HG03342 (cell line): ENCODE data around the gene CHD5.
"Not testable (repeated sequence)": the region's sequence is repeated elsewhere in the genome, so short reads cannot be mapped to it uniquely, and the experiment has no call there.

Source experiments
- ATAC-seq: cut with Tn5 transposase; IDR thresholded peaks from one replicate; pipeline ENCODE4 v1.9.1; 2021; ENCODE audit warnings: mild to moderate bottlenecking, moderate library complexity; ENCODE audit not compliant: unreplicated experiment

The CHD5 gene

GRCh38 chr1:6070450-6070974 lies 109.6 kb downstream of the CHD5 start:
- no peak for ATAC-seq

DNA sequence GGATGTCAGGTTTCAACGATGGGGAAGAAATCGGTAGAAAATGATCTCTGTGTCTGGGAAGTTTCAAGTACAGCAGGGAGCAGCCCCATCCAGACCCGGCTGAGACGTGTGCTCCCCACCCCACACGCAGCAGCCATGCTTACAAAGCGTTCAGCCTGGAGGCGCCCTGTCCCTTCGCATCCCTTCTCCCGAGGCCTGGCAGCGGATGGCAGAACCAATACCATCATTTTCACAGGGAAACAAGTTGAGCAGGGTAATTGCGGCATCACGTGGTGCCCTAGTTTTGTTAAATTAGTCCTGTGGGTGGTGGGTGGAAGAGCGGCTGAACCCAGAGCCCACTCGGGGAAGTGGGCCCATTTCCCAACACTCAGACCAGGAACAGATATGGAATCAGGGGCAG lies 110.5 kb downstream of the CHD5 start:
- ATAC-seq = no peak

DNA sequence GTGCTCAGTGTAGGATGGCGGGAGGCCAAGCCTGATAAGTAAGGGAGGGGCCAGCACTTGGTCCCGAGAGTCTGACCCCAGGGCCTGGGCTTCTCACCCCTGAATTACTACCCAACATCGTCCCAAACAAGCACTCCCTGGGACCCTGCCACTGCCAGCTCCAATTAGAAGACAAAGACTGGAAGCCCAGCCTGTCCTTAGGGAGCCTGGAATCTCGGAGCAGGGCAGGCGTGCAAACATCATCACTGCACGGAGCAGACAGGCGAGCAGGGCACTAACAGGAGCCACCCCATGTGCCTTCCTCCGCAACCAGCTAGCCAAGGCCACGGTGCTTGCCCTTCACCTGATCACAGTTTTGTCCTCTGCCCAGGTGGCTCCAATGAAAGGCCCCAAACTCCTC lies 111.2 kb downstream of the CHD5 start:
- no peak for ATAC-seq

GRCh38 chr1:6068073-6068472 lies 112.0 kb downstream of the CHD5 start:
- ATAC-seq = no peak

DNA sequence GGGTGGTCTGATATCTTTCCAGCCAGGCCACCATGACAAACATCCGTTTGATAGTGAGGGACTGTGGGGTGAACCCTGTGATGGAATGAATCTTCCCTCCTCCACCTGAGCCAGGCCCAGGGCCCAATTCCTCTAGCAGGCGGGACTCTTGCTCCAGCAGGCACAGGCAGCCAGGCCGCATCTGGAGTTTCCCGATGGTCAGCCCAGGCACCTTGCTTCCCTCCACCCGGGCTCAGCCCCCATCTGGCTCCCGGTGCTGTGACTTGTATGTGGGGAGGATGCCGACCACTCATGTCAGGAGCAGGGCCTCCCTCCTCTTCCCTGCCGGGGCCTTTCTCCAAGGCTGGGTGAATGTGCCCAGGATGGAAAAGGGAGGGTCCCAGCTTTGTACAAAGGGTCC lies 113.4 kb downstream of the CHD5 start:
- ATAC-seq = no peak

DNA sequence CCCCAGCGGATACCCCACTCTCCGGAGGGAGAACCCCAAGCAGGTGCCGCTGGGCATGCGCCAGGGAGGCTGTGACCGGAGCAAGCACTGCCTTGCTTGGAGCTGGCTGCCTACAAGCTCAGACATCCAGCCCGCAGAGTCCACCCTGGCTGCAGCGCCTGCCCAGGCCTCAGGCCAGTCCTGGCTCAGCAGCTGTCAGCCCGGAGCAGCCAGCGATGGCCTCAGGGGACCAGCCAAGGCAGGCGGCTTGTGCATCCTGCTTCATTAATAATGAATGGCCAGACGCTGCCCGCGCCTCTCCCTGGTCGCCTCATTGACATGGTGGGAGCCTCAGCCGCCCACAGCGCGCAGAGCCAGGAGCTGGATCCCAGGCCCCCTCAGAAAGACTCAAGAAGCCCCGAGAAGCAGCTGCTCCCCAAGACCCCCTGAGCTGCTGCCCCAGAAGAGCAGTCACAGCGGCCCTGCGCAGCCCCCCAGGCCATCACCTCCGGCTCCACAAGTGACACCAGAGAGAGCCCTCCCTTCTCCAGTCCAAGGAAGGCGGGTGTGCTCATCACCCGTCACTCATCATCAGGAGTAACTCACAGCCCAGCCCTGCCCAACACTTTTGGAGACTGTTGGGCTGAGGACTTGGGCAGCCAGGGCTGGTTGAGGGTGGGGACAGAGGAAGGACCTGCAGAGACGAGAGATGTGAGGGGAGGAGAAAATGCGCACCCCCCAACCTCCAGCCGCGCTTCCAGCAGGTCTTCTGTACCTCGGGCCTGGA lies 114.8 kb downstream of the CHD5 start:
- no peak for ATAC-seq

DNA sequence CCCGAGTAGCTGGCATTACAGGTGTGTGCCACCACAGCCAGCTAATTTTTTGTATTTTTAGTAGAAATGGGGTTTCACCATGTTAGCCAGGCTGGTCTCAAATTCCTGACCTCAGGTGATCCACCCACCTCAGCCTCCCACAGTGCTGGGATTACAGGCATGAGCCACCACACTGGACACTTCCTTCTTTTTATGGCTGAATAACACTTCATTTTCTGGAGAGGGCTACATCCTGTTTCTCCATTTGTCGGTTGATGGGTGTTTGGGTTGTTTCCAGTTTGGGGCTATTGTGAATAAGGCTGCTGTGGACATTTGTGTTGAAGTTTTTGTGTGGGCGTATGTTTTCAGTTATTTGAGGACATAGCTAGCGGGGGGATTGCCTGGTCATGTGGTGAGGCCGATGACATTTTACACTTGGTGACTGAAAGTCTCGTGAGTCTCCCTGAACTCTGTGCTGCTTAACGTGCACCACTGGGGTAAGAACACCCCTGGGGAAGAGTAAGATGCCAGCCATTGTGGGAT lies 116.5 kb downstream of the CHD5 start:
- not testable (repeated sequence) for ATAC-seq

GRCh38 chr1:6062670-6063069 lies 117.5 kb downstream of the CHD5 start:
- no peak for ATAC-seq

DNA sequence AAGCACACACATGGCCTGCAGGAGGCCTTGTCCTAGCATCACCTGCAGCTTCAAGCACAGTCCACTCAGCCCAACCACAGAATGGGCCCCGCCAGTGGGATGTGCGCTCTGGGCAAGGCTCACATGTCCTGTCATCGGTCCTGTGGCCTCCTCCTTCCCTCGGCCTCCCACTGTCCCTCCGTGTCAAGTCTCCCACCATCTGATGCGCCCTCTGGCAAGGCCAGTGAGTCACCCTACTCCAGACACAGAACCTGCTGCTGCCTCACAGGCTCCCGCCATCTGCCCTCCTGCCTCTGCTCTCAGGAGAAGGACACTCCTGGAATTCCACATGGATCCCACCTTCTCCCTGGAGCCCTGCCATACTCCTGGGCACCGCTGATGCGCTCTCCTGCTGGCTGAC lies 120.3 kb downstream of the CHD5 start:
- no peak for ATAC-seq

DNA sequence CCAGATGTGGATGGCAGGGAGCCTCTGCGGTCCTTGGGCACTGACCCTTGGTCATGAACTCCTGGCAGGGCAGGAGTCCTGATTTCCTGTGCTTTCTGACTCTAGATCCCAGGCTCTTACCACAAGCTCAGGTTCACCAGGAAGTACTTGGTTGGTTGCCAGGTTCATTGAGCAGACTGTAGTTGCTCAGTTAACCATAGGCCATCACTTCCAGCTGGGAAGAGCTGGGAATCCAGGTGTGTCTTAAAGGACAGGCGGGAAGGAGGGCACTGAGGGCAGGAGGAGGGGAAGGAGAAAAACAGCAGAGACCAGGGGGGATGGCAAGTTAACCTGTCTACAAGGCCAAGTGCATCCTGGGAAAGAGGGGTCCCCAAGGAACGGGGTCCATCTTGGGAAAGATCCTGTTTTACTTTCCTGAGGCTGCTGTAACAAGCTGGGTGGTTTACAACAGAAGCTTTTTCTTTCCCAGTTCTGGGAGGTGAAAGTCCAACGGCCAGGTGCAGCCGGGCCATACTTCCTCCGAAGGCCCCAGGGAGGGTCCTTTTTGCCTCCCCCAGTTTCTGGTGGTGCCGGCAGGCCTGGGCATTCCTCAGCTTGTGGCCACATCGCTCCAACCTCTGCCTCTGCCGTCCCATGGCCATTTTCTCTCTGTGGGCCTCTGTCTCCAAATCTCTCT lies 122.8 kb downstream of the CHD5 start:
- ATAC-seq = no peak

GRCh38 chr1:6056572-6056948 lies 123.6 kb downstream of the CHD5 start:
- no peak for ATAC-seq

GRCh38 chr1:6054596-6054995 lies 125.5 kb downstream of the CHD5 start:
- no peak for ATAC-seq

DNA sequence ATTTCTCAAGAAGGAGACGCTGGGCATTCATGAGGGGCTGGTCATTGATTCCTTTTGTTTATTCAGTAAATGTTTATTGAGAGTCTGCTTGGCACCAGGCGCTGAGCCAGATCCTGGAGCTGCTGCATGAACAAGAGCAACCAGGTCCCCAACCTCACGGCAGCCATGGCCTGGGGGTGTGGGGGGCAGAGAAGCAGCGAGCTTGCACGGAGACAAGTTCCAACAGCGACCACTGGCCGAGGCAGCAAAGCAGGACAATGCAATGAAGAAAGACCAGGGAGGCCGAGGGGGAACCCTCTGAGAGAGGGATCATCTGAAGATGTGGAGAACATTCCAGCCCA lies 126.9 kb downstream of the CHD5 start:
- ATAC-seq = no peak

- no peak for ATAC-seq
These were observed 127.4 kb downstream of the CHD5 start for GRCh38 chr1:6052543-6053205.
